Retina (tissue), 1 donor: ENCODE measurements around the gene UTP11.
"Not testable (repeated sequence)": the region's sequence is repeated elsewhere in the genome, so short reads cannot be mapped to it uniquely, and the experiment has no call there.

Experiments
- DNase-seq: peaks from one replicate; pipeline ENCODE4 v3.0.0-alpha.2; 2016

UTP11 gene

DNA sequence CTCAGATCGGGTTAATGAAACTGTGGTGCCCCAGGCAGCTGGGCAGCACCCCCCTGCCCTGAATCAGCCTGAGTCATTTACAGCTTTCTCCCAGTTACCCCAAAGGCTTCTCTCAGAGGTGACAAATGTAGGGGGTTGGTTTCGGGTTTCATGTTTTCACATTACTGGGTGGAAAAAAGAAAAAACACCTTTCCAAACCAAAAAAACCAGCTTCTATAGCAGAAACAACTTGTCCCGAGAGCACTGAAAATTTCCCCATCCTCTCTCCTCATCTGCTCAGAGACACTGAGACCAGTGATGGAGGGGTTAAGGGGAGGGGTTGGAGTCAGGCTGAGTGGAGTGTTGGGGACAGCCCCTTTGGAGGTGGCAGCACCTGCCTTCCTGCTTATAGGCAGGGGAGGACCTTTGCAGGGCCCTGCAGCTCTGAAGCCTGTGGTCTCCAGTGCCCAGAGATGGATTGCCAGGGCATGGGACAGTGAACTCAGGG is 15.6 kb downstream of the UTP11 start:
- no peak for DNase-seq

DNA sequence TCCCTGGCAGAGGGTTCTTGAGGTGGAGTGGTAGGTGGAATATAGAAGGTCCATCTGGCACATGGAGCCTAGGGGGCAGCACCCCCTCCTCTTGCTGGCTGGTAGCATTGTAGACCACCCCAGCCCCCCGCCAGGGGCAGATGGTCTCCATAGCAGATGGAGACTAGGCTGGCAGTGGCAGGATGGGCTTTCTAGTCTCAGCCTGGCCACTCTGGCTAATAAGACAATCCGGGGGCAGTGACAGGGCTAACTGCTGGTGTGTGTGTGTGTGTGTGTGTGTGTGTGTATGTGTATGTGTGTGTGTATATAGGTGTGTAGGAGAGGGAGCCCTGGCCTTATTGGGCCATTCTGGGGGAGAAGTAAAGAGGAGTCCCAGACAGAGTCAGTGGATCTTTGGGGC is 16.1 kb downstream of the UTP11 start:
- DNase-seq = no peak

DNA sequence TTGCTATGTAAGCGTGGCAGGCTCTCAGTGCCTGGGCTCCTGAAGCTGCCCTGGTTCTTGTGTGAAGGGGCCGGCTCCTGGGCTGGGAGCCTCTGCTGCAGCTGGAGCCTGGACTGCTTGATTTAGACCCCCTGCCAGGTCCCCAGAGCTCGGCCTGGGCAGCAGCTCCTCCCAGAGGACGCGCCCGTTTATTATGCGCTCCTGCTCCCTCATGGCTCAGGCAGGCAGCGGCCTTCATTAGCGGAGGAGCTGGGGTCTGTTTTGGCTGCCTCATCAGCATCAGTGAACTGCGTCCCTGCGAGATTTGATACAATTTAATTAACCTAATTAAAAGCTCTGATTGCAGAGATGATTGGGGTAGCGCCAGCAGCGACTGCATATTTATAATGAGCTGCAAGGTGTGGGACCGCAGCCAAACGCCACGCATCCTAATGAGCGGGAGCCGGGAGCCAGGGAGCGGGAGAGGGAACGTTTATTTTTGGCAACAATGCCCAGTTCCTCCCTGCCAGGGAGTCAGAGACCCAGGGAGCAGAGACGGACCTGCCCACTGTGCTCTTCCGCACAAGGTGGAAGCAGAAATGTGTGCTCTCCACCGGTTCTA is 16.6 kb downstream of the UTP11 start:
- DNase-seq = peak; percentile 85

DNA sequence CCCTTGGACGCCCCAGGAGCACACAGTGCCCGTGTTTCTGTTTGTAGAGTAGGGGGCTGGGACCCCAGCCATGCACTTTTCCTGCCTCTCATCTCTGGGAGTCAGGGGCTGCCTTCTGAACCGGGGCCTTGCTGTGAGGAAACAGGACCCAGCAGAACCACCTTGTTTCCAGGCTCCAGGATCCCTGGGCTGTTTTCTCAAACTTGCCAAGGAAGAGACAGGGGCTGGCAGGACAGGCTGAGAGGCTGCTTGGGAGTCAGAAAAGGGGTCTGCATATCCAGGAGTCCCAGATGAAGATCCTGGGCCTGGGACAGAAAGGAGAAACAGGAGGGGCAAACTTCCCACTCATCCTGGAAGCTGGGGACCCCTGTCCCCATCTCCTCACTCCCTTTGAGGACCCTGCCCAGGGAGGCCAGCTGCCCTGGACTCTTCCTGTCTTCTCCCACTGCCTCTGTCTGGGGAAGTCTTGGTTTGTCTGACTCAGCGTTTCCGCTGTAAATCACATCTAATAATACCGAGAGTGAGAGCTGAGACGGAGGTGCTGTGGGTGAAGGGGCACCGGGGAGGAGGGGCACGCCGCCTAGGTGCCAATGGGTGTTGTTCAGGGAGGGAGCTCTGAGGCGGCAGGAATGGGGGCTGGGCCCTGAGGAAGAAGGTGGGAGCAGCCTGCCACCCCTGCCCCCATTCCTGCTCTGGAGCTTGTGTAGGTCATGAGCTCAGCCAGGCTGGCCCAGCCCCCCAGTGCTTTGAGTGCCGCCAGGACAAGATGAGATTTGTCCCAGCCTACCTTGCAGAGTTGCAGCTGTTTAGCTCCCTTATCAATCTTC is 17.4 kb downstream of the UTP11 start:
- peak; percentile 71 for DNase-seq

DNA sequence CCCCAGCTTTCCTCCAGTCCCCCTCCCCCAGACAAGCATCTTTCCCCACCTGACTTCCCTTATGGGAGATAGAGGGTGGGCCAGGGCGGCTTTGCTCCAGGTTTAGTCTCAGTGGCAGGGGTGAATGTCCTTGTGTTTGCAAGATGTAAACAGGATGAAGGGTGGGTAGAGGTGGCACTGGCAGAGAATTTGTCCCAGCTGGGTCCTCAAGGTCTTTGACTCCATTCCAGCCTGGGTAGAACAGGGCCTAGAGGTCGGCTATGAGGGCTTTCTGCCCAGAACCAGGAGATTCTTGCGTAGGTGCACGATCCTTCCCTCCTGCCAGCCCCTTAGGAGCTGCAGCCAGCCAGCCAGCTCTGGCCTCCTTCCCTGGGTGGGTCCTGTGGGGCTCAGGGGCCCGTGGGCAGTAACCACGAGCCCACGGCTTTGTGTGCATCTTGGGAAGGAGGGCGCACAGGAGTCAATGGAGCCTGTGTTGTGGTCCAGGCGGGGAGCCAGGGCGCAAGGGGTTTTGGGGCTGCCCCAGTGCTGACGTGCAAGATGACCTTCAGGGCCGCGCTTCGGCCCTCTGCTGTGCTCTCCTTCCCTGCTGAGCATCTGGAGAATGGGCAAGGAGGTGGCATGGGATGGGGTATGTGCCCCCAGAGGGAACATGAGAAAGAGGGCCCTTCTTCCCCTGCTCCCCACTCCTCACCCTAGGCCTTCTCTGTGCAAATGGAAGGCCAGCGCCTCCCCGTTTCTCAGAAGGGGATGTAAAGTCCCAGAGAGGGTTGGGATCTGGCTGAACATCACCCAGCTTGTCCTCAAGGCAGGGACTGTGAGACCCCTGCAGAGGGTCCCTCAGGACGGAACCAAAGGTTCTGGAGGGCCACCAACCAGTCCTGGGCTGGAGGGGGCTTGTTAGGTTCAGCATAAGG is 18.3 kb downstream of the UTP11 start:
- DNase-seq = no peak

DNA sequence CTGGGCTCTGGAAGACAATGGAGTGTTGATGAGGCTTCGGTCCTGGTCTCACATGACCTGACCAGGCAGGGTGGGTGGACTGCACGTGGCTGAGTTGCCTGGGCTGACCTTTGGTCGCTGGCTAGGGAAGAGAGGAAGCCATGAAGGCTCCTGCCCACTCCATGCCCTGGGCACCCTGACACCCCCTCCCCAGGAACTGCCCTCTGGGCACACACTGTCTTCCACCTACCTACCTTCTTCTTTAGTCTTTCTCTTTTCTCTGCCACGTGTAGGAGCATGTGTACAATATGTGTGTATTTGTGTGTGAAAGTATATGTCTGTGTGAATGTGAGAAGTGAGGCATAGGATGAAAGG is 19.0 kb downstream of the UTP11 start:
- no peak for DNase-seq

DNA sequence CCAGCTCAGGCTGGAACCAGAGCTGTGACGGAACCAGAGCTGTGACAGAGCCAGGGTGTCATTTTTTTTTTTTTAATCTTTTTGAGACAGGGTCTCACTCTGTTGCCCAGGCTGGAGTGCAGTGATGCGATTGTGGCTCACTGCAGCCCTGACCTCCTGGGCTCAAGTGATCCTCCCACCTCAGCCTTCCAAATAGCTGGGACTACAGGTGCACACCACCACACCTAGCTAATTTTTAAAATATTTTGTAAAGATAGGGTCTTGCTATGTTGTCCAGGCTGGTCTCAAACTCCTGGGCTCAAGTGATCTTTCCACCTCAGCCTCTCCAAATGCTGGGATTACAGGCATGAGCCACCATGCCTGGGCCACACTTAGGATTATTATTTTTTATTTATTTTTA is 20.5 kb downstream of the UTP11 start:
- not testable (repeated sequence) for DNase-seq

DNA sequence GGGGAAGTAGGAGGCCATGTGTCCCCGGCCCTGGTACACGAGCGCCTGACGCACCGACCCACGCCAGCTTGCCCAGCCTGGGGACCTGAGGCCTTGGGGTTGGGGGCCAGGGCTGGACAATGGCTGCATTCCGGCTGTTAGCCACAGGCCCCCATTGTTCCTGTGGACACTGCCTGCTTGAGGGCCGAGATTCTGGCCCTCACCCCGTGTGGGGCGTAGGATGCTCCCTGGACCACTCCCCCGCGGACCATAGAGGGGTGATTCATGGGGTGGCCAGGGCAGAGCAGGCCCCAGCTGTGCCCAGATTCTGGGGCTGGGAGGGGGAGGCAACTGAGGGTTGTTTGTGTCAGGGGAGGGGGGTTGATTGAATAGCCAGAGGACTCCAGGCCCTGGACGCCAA is 22.3 kb downstream of the UTP11 start:
- DNase-seq = no peak

DNA sequence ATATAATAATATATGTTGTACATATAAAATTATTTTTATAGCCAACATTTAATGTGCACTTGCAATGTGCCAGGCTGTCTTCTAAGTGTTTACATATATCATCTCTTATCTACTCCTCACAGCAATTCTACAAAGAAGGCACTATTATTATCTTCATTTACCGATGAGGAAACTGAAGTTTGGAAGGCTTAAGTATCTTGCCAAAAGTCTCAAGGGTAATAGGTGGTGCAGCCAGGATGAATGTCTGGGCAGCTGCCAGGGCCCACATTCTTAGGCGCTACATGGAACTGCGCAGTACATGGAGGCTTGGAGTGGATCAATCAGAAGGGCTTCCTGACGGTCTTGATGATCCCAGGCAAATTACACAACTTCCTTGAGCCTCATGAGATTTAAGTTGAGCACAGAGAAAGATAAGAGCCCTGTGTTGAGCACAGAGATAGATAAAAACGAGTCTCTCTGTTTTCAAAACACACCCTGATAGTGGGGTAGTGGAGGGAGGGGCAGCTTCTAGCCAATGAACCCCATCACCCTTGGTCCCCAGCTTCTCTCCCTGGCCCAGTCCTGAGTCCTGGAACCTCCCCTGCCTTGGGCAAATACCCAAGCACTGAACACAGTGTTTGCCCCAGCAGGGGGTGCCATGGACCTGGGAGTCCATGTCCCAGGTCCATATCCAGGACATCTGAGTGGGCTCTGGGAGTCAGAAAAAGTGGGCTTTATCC is 24.8 kb downstream of the UTP11 start:
- DNase-seq = no peak

DNA sequence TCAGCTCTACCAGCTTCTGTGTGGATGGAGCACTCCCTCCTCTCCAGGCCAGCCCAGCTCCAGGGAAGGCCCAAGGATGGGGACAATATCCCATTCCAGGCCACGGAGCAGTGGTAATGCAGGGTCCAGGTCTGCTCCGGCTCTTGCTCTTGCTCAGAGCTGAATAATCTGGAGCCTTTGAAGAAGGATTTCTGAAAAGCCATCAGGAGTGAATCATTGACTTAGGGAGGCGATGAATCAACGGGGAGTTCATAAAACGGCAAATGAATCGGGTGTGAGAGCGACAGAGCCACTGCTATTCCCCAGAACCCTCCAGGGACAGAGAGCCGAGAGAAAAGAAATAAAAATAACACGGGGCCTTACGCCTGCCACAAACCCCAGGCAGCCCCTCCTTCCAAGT is 26.3 kb downstream of the UTP11 start:
- DNase-seq = no peak

DNA sequence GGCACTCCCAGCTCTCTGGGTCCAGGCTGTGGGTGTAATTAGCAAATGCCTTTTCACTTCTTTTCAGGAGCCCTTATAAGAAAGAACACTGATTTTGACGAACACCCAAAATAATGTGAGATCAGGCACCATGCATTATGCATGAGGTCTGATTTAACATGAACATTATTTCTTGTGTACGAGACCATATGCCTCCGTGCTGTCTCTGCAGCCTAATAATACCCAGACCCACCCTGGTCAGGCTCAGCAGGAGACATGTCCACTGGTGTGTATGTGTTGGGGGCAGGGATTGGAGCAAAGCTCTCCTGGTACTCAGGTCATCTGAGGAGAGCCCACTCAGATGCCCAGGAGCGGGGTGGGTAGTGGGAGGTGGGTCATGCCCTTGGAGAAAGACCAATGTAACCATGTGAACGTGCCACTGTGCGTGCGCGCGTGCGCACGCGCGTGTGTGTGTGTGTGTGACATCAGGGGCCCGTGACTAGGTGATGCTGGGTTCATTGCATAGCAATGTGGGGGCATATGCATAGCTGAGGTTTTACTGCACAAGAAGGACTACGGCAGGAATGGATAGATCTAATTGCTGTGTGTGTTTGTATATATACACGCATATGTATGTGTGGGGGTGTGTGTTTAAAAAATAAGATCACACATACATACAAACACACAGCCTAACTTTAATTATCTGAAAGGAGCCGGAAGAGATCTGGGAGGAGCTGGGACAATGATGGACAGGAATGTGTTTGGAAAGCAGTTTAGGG is 27.0 kb downstream of the UTP11 start:
- no peak for DNase-seq

DNA sequence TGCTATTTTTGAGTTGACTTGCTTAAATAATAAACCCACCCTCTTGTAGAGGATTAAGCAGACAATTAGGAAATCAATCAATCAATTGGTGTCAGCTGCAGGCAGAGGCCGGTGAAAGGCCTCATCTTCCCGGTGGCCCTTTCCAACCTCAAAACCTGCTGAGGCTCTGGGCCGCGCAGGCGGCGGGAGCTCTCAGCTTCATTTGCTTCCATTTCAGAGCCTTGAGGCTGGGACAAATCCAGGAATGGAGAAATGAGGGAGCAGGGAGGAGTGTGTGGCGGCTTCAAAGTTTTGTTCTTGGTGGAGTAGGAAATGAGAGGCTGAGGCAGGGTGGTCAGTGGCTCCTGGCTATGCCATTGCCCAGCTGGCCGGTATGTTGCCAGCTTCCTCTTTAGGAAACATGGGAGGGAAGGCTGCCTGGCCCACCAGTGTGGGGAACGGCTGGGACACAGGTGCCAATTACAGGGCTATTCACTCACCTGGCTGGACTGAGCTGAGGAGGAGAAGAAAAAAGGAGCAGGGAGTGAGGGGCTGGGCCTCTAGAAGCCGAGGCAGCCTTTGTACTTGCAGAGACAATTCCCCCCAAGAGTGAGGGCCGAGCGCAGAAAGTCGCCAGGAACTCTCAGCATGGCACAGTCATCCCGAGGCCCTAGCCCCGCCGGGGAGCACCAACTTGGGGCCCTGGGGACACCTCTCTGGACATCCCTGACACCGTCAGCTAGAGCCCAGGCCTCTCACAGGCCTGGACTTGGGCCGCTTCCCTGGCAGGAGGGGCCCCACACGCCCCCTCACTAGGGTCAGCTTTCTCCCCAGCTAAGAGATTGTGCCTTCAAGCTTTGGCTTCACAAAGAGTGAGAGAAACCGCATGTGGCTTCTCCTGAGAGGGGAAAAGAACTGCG is 29.7 kb downstream of the UTP11 start:
- peak; percentile 59 for DNase-seq

DNA sequence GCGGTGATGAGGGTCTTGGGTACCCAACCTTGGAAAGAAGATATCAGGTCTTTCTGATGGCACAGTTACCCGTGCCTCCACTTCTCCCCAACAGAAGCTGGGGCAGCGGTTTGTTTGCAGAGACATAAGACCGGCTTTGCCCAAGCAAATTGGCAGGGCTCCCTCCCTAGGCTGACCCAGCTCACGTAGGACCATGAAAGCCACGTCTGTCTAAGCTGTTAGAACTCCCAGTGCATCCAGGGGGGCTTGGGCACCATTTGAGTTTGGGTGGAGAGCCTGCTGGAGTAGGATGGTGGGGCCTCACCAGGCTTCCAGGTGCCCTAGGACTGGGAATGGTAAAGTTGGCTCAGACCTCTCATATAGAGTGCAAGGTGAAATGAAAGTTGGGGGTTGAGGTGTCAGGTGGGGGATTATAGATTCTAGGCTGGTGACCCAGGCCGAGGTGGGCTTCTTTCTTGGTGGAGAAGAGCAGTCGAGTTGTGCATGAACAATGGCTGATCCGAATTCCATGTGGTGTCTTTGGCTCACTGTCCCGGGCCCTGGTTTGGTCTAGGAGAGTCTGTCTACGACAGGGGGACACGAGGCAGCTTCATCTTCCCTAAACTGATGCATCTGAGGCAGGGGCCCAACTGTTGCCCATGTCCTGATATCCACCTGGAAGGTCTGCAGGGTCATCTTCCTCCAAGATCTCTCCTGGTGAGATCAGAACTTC is 30.7 kb downstream of the UTP11 start:
- no peak for DNase-seq

DNA sequence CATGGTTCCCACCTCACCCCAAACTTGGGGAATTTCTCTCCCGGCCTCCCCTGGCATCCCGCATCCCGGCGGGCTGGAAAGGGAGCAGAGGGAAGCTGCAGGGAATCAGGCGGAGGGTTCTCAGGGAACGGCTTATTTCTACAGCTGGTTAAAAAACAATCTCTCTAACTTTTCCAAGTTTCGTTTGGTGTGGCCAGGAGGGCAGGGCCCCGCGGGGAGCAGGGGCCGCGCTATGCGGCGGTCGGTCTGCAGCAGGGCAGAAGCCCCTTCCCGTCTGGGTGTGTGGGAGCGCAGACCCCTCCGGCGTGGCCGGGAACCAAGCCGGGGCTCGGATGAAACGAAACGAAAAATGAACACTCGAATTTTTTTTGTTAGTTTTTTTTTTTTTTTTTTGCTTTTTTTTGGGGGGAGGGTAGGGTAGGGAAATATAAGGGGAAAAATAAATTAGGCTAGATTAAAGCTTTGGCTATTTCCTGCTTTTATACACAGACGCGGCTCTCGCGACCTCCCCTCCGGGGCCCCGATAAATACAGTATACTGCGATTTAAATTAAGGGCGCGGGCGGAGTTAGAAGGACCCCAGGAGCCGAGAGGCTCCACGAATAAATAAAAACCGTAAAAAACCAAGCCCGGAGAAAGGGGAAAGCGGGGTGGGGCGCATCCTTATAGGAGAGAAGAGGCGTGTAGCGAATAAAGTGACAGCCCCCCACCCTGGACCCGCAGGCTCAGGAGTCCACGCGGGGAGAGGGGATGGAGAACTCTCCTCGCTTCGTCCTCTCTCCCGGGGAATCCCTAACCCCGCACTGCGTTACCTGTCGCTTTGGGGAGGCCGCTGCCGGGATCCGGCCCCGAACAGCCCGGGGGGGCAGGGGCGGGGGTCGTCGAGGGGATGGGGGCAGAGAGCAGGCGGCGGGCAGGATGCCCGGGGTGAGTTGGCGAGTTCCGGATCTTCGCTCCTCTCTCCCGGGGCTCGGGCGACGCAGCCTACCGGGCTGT is 32.0 kb downstream of the UTP11 start:
- peak; percentile 65 for DNase-seq

DNA sequence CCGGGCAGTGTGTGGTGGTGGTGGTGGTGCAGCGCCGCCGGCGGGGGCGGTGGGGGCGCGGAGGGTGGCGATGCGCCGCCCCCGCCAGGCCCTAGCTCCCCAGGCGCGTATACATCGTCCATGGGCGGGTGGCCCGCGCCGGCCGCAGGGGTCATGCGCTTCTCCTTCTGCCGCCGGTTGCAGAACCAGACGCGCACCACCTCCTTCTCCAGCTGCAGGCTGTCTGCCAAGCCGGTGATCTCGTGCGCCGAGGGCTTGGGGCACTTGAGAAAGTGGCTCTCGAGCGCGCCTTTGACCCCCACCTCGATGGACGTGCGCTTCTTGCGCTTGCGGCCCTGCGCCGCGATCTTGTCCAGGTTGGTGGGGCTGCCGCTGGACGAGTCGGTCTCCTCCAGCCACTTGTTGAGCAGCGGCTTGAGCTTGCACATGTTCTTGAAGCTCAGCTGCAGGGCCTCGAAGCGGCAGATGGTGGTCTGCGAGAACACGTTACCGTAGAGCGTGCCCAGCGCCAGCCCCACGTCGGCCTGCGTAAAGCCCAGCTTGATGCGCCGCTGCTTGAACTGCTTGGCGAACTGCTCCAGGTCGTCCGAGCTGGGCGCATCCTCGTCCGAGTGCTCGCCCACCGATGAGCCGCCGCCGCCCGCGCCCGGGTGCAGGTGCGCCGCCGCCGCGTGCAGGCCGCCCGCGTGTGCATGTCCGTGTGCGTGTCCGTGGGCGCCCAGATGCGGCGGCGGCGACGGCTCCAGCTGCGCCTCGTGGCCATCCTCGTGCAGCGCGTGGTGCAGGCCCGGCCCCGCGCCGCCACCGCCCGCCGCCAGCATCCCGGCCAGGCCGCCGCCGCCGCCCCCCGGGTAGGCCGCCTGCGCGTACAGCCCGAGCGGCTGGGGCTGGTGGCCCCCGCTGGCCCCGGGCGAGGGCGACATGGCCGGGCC is 33.1 kb downstream of the UTP11 start:
- DNase-seq = peak; percentile 88

DNA sequence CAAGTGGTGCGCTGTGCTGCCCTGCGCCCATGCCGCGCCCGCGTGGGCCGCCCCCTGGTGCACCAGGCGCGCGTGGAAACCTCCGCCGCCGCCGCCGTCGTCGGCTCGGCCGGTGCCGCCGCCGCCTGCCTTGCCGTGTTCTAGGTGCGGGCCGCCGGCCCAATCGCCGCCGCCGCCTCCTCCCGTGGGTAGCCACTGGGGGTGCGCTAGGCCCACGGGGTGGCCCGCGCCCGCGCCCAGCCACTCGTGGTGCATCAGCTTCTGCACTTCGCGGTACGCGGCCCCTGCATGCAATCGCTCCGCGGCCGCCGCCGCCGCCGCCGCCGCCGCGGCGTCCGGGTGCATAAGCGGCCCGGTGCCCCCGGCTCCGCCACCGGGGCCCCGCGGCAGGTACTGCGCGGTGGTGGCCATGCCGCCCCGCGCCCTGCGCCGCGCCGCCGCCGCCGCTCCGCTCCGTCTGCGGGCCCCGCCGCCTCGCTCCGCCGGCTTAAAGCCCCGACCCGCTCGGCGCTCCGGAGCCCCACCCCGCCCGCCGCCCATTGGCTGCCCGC is 33.9 kb downstream of the UTP11 start, which contains the start of gene POU3F1:
Gene POU3F1 (minus strand): TSS at position 461 of the 551 bp plus-strand sequence. CDS start 50 bp downstream, at position 411.
- no peak for DNase-seq

DNA sequence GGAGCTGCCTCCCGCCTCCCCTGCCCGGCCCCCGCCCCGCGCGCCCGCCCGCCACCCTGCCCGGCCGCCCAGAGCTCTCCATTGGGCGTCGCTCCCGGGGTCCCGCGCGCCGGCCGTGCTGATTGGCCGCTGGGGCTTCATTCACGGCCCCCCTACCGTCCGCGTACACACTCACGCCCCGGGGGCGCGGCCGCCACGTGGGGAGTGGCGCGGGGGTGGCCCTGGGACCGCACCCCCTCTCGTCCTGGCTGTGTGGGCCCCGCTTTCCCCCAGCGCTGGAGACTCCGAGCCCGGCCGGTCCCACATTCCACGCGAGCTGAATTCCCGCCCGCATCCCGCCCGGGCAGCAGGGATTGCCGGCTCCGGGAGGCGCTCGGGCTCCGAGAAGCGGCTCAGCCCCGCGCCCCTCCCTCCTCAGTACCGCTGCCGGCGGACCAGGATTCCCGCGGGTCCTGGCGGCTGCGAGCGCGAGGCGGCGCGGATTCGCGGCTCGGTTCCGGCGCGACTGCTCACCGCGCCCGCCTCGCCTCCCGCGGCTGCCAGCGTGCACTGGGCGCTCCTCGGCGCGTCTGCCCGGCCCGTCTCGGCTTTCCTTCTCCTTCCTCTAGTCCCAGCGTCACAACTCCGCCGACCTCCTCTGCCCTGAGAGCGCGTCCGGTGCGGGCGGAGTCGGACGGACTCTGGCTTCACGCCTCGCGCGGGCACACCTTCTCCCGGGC is 34.5 kb downstream of the UTP11 start:
- DNase-seq = peak; percentile 92
